Daoy (cell line): ENCODE measurements around the gene PROSER2. TPM values are rescaled to one million over a fixed set of nuclear protein-coding genes. Genes with fewer than 3 reads are reported as not detected.

Experiments used
- DNase-seq: peaks from one replicate; pipeline ENCODE4 v3.0.0-alpha.2; 2015; ENCODE audit warnings: low read depth
- total RNA-seq: library from RNA; depleted of rRNA; stranded (reverse); fragments of >200 nt; shearing (Covaris generic); gene quantifications from 2 replicates; pipeline ENCODE4 v1.2.3, GENCODE V29; 2014; rRNA removed

PROSER2 gene
- total RNA-seq, 1 experiment from 2014 or later = 22.4 TPM

- no peak for DNase-seq
Measured at GRCh38 chr10:11908536-11908935, 85.4 kb downstream of the PROSER2 start.

DNA sequence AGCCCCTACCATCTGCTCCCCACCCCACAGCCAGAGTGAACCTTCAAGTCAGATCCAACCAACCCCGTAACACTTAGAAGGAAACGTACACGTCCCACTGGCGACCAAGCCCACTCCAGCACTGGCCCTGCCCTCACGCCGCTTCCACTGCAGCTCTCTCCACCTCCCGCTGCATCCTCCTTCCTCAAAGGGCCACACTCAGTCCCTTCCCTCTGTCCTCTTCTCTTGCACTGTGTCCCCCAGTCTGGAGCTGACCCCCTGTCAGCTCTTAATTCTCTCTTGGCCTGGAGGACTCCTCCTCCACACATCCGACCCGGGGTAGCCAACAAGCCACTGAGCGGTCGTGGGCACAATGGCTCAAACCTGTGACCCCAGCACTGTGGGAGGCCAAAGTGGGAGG is 85.8 kb downstream of the PROSER2 start:
- no peak for DNase-seq

GRCh38 chr10:11909618-11910017 is 86.5 kb downstream of the PROSER2 start:
- DNase-seq = no peak

GRCh38 chr10:11910102-11910501 is 86.9 kb downstream of the PROSER2 start:
- DNase-seq = no peak

- DNase-seq = no peak
Measured at GRCh38 chr10:11913079-11913641, 90.0 kb downstream of the PROSER2 start.

- DNase-seq = no peak
Measured at GRCh38 chr10:11918384-11918783, 95.2 kb downstream of the PROSER2 start.

- DNase-seq = no peak
Measured at GRCh38 chr10:11919271-11919670, 96.1 kb downstream of the PROSER2 start.

Other genes starting within 250 kb of the PROSER2 start
- 7.2 and 10.2 TPM in 2 replicates for gene USP6NL, start 211.7 kb upstream of the PROSER2 start, total RNA-seq
- gene ECHDC3, start 81.0 kb upstream of the PROSER2 start, total RNA-seq = 7.9 TPM in 2 replicates
- 14.2 and 14.6 TPM in 2 replicates for gene UPF2, start 219.5 kb downstream of the PROSER2 start, total RNA-seq
- gene DHTKD1, start 245.6 kb downstream of the PROSER2 start, total RNA-seq = 6.8 and 33.4 TPM in 2 replicates